Fibroblast of peridontal ligament (primary cell): ENCODE measurements around the gene NIPAL3.

Experiments
- DNase-seq: peaks from one replicate; pipeline ENCODE4 v3.0.0-alpha.2; 2010; ENCODE audit errors: extremely low read depth

NIPAL3 gene

GRCh38 chr1:24390924-24391782, 24.4 kb upstream of the NIPAL3 start:
- DNase-seq = peak; percentile 93

GRCh38 chr1:24391882-24392603, 23.6 kb upstream of the NIPAL3 start:
- DNase-seq = peak; percentile 51

- no peak for DNase-seq
These were observed 23.0 kb upstream of the NIPAL3 start for GRCh38 chr1:24392604-24392946.

GRCh38 chr1:24392982-24393650, 22.5 kb upstream of the NIPAL3 start:
- no peak for DNase-seq

- peak; percentile 83 for DNase-seq
These were observed 21.7 kb upstream of the NIPAL3 start for GRCh38 chr1:24393892-24394291.

- no peak for DNase-seq
These were observed 15.5 kb upstream of the NIPAL3 start for GRCh38 chr1:24400065-24400464.

GRCh38 chr1:24403806-24404205, 11.8 kb upstream of the NIPAL3 start:
- DNase-seq = no peak

GRCh38 chr1:24406788-24407187, 8.8 kb upstream of the NIPAL3 start:
- no peak for DNase-seq

GRCh38 chr1:24409535-24409934, 6.1 kb upstream of the NIPAL3 start:
- DNase-seq = no peak

- no peak for DNase-seq
These were observed 4.9 kb upstream of the NIPAL3 start for GRCh38 chr1:24410750-24411149.

- no peak for DNase-seq
These were observed 3.6 kb upstream of the NIPAL3 start for GRCh38 chr1:24411963-24412362.

- no peak for DNase-seq
These were observed 3.2 kb upstream of the NIPAL3 start for GRCh38 chr1:24412408-24412807.

GRCh38 chr1:24413350-24414163, 2.0 kb upstream of the NIPAL3 start, which contains the start of gene STPG1:
Gene STPG1, minus strand, starts transcription at chr1:24413782. Its CDS starts 12,394 bp downstream, at chr1:24401388.
- peak; percentile 91 for DNase-seq

GRCh38 chr1:24414775-24415333, 748 bp upstream of the NIPAL3 start:
- DNase-seq = no peak

- no peak for DNase-seq
These were observed 486 bp downstream of the NIPAL3 start for GRCh38 chr1:24415910-24416665.

- DNase-seq = peak; percentile 97
These were observed 1.2 kb downstream of the NIPAL3 start for GRCh38 chr1:24416666-24417391.

GRCh38 chr1:24417681-24418080, 2.1 kb downstream of the NIPAL3 start:
- DNase-seq = no peak

- no peak for DNase-seq
These were observed 3.5 kb downstream of the NIPAL3 start for GRCh38 chr1:24418898-24419628.

- no peak for DNase-seq
These were observed 4.9 kb downstream of the NIPAL3 start for GRCh38 chr1:24420547-24420946.
